Colonic mucosa (tissue), 4 donors: Measurements from ENCODE around the gene MED28. TPM values are rescaled to one million over a fixed set of nuclear protein-coding genes. Genes with fewer than 3 reads are reported as not detected.

ENCODE experiments used
- DNase-seq: peaks from one replicate; pipeline ENCODE4 v3.0.0-alpha.2; 2020
- H3K27ac ChIP-seq: fragments of 200-600 bp; one replicate; pipeline ENCODE4 v1.8.0; 2021
- H3K27me3 ChIP-seq: fragments of 200-600 bp; one replicate; pipeline ENCODE4 v1.8.0; 2021
- H3K36me3 ChIP-seq: fragments of 200-600 bp; one replicate; pipeline ENCODE4 v1.8.0; 2021
- H3K4me1 ChIP-seq: fragments of 200-600 bp; one replicate; pipeline ENCODE4 v1.8.0; 2021; ENCODE audit warnings: mild to moderate bottlenecking
- H3K4me3 ChIP-seq: fragments of 200-600 bp; one replicate; pipeline ENCODE4 v1.8.0; 2021
- H3K9ac ChIP-seq, 2 donors: one replicate each; pipeline ENCODE4 v1.7.0; 2013; ENCODE audit warnings: control low read depth in 2 of 2, low read depth in 2 of 2, low read length in 2 of 2
- H3K9me3 ChIP-seq: fragments of 200-600 bp; one replicate; pipeline ENCODE4 v1.8.0; 2021
- intact Hi-C: fragments of 100-400 bp; cut with DNase I; formaldehyde crosslinking; loops from one replicate; pipeline ENCODE4 v1.14.1; 2022
- total RNA-seq, 2 donors: library from RNA; stranded (reverse); fragmentation: NEBNext Ultra II Directional in 1 of 2; extraction: Animal tissue kit (Norgen Biotek cat#: 25700) in 1 of 2; gene quantifications; one replicate each; pipeline ENCODE4 v1.2.1, GENCODE V29; 2021
- TF ChIP-seq, protein P1 (sequence below): fragments of 200-600 bp; IDR thresholded peaks from one replicate; pipeline ENCODE4 v1.8.0; 2022; ENCODE audit warnings: antibody characterized with exemption, mild to moderate bottlenecking
- donor health status: healthy.
- donor health status: DM: no; HTN: no; CAD: no.
- donor health status: DM: no; HTN: no; CAD: no.

MED28 gene
- total RNA-seq, 2 donors from 2014 or later = 36.7 to 48.1 TPM

DNA sequence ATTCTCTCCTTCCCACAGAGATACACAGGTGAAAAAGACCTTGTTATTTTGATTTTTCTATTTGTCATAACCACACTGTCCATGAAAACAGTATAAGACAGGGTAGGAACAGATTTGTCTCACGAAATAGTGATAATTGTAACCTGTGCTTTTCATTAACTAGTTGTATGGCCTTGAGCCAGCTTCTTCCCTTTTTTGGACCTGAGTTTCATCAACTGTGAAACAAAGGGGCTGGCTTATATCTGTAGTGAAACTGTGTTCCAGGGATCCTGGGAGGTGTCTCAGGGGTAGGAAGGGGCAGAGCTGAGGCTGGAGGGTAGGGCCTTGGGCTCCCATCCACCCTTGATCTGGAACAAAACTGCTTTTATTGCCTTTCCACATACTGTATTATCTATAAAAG, 50.9 kb downstream of the MED28 start:
- Histone ChIP-seq H3K4me3 (no peak overlapping the region), H3K27me3 (no peaks in the 10 kb centered on the region), H3K4me1 (no peaks in the 10 kb centered on the region), H3K9me3 (no peaks in the 10 kb centered on the region), H3K9ac (no peak overlapping the region), H3K27ac (no peak overlapping the region), H3K36me3 (no peaks in the 10 kb centered on the region)
- DNase-seq = no peak
- intact Hi-C loops = no loop called here
- TF ChIP-seq, protein P1, sequence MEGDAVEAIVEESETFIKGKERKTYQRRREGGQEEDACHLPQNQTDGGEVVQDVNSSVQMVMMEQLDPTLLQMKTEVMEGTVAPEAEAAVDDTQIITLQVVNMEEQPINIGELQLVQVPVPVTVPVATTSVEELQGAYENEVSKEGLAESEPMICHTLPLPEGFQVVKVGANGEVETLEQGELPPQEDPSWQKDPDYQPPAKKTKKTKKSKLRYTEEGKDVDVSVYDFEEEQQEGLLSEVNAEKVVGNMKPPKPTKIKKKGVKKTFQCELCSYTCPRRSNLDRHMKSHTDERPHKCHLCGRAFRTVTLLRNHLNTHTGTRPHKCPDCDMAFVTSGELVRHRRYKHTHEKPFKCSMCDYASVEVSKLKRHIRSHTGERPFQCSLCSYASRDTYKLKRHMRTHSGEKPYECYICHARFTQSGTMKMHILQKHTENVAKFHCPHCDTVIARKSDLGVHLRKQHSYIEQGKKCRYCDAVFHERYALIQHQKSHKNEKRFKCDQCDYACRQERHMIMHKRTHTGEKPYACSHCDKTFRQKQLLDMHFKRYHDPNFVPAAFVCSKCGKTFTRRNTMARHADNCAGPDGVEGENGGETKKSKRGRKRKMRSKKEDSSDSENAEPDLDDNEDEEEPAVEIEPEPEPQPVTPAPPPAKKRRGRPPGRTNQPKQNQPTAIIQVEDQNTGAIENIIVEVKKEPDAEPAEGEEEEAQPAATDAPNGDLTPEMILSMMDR = no peak

DNA sequence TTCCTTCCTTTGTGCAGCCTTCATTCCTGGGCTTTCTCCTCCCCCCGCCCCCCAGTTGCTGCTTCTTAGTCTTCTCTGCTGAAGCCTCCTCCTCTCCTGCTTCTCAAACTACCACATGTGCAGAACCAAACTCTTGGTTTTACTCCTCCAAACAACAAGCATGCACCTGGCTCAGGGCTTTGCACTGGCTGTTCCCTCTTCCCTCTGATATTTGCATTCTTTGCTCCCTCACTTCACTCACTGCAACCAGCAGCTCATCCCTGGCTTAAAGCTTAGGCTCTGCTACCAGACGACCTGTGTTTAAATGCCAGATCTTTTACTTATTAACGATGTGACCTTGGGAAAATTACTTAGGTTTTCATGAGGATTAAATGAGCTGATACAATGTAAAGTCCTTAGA, 51.4 kb downstream of the MED28 start:
- no peaks in the 10 kb centered on the region for H3K27me3 ChIP-seq
- H3K9ac ChIP-seq = no peak overlapping the region
- H3K9me3 ChIP-seq = no peaks in the 10 kb centered on the region
- TF ChIP-seq, protein P1 = no peak
- no peak overlapping the region for H3K4me3 ChIP-seq
- no peak overlapping the region for H3K27ac ChIP-seq
- H3K36me3 ChIP-seq = no peaks in the 10 kb centered on the region
- no peak for DNase-seq
- no peaks in the 10 kb centered on the region for H3K4me1 ChIP-seq
- intact Hi-C loops = no loop called here

DNA sequence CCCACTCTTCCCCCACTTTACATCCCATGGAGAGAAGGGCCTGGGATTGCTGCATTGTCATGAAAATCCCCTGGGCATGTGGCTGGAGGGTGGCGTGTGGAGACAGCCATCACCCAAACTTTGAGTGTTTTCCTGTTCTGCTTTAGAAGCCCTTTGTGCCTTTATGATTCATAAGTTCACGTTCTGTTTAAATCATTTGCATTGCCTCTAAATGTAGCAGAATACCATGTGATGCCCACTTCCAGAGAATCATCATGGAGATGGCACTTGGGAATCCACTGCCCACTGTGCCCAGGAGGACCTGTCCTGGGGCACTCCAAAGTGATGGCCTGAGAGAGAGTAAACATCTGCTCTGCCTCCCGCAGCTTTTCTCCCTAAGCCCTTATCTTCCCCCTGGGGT, 52.8 kb downstream of the MED28 start:
- no peak overlapping the region for H3K9ac ChIP-seq
- intact Hi-C loops = no loop called here
- no peaks in the 10 kb centered on the region for H3K36me3 ChIP-seq
- no peak overlapping the region for H3K27ac ChIP-seq
- no peak overlapping the region for H3K4me3 ChIP-seq
- no peaks in the 10 kb centered on the region for H3K4me1 ChIP-seq
- no peaks in the 10 kb centered on the region for H3K27me3 ChIP-seq
- no peaks in the 10 kb centered on the region for H3K9me3 ChIP-seq
- TF ChIP-seq, protein P1 = no peak
- DNase-seq = no peak

DNA sequence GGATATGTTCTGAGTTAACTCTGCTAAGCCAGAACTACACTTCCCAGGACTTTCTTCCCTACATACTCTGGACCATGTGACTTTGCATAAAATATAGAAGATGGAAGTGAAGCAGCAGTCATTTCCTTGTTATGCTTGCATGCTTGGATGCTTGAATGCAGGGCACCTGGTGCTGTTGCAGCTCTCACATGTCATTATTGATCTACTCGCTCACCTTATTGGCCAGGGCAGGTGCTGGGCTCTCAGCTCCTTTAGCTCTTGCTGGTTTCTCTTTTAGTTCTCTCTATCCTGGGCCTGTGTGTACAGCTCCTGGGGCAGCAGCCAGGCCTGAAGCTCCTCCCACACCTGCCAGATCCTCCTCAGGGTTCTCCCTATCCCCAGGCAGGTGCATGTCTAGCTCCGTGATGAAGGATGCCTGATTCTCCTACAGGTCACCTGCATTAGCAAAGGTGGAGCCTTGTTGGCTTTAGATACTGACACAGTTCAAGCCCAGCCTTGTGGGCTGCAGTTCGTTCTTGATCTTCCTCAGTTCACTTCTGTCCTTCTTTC, 53.3 kb downstream of the MED28 start:
- intact Hi-C loops = no loop called here
- Histone ChIP-seq H3K4me3 (no peak overlapping the region), H3K9me3 (no peaks in the 10 kb centered on the region), H3K4me1 (no peaks in the 10 kb centered on the region), H3K36me3 (no peaks in the 10 kb centered on the region), H3K9ac (no peak overlapping the region), H3K27me3 (no peaks in the 10 kb centered on the region), H3K27ac (no peak overlapping the region)
- TF ChIP-seq, protein P1 = no peak
- DNase-seq = no peak

DNA sequence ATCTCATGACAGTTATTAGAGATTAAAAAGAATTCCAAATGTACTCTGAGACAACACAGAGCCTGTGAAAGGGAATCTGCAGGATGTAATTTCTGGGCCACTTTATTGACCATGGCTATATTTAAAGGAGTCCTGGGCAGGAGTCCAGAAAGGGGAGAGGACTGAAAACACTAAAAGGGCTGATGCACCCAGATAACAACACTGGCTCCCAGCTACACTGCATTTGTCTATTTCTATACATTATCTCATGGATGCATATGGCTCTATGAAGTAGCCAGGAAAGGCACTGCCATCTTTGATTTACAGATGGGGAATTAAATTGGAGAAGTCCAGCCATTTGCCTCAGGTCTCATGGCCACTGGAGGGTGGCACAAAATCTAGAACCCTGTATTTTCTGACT, 56.0 kb downstream of the MED28 start:
- TF ChIP-seq, protein P1 = no peak
- DNase-seq = no peak
- intact Hi-C loops = no loop called here

More for the DNA sequence above, 56.0 kb downstream of the MED28 start:
- Histone ChIP-seq H3K27ac (no peak overlapping the region), H3K9me3 (no peaks in the 10 kb centered on the region), H3K4me1 (no peaks in the 10 kb centered on the region), H3K36me3 (no peaks in the 10 kb centered on the region), H3K4me3 (no peak overlapping the region), H3K9ac (no peak overlapping the region), H3K27me3 (no peaks in the 10 kb centered on the region)
